Measurements from ENCODE around the gene MRPL28.
A peak's percentile ranks its signal among the peaks of the same experiment; 100 is the strongest.
"Not testable (repeated sequence)": the region's sequence is repeated elsewhere in the genome, so short reads cannot be mapped to it uniquely, and the experiment has no call there.

Gene MRPL28

DNA sequence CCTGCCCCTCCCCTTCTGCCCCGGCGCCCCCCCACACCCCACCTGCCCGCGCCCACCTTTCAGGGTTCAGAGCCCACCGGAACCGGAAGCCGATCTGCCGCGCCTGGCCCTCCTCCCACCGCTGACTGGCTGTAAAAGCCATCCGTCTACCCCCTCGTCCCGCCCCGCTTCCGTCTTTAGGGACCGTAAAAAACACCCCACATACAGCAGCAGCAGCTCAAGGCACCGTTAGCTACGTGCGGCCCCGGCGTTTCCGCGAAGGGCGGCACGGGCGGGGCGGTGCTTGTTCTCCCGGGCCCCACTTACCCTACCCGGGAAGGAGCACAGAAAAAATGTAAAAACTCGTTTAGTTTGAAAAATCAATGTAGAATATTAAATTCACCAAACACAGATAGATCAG is at the start of gene MRPL28:
Gene MRPL28 (minus strand): TSS at position 96 of the 400 bp plus-strand sequence. CDS start 320 bp downstream, outside the sequence.
- peak; percentile 89 for DNase-seq

DNA sequence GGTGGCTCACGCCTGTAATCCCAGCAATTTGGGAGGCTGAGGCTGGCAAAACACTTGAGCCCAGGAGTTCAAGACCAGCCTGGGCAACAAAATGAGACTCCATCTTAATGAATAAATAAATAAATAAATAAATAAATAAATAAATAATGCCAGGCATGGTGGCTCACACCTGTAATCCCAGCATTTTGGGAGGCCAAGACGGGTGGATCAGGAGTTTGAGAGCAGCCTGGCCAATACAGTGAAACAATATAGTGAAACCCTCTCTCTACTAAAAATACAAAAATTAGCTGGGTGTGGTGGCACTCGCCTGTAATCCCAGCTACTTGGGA is 44.8 kb upstream of the MRPL28 start:
- DNase-seq: not testable (repeated sequence)

DNA sequence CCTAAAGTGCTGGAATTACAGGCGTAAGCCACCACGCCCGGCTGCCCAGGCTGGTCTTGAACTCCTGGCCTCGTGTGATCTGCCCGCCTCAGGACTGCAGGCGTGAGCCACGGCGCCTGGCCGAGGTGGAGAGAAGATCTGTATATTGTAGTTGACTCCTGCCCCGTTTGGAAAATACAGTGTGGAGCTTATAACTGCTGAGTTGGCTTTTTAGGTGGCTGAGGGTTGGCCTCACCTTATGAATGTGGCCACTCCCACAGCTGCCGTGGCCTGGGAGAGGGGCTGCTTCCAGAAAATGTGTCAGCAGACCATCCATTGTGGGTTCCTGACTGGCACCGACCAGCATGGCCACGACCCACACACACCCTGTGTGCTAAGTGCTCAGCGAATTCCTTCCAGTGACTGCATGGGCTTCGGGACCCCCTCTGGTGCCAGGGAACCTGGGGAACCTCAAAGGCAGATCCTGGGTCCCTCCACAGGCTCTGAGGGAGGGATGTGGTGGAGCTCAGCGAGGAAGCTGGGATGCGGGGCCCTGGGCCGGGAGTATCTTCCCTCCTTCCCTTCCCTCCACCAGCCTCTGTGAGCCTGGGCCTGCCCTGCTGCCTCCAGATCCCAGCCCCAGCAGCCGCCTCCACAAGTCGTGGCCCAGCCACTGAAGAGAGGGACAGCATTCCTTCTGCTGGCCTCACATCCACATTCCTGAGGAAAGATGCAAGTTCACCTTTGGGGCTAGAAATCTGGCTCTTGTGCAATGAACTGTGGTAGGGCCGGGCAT is 44.2 kb upstream of the MRPL28 start:
- no peak for DNase-seq

DNA sequence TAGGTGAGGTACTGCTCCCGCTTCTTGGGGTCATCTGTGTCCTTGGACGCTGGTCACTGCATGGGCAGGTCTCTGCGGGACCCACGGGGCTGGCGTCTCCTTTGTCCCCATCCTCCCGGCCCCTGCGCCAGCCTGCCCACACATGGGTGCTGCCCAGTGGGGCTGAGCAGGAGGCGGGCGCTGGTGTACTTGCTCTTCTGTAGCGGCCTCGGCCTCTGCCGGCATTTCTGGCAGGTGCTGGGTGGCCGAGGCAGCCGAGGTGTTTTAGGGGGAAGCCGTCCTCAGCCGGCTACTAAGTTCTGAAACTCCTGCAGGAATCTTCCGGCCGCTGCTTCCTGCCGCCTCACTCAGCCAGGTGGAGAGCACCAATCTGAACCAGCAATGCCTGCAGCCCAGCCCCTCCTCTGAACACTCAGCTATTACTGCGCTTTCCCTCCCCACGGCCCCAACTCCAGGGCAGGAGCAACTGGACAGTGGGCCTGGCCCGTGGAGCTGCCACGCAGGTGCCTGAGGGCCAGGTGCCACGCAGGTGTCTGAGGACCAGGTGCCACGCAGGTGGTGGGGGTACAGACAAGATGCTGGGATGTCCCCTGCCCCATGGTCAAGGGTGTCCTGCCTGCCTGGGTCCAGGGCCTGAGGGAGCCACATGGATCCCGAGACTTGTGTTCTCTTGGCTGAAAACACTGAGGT is 41.4 kb upstream of the MRPL28 start:
- DNase-seq: no peak

DNA sequence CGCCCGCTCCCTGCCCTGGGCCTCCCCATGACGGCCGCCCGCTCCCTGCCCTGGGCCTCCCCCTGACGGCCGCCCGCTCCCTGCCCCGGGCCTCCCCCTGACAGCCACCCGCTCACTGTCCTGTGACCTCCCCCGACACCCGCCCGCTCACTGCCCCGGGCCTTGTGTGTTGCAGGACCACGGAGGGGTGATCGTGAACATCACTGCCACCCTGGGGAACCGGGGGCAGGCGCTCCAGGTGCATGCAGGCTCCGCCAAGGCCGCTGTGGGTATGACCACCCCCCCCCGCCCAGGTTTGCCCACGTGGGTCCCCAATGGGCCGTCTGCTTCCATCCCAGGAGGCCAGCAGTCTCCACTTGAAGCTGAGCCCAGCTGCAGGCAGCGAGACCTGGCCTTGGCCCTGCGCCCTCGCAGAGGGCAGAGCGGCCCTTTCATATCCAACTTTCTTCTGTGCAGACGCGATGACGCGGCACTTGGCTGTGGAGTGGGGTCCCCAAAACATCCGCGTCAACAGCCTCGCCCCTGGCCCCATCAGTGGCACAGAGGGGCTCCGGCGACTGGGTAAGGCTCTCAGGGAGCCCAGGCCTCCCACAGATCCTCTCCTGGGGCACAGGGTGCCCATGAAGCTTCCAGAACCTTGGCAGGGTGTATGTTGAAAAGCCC is 40.3 kb upstream of the MRPL28 start:
- no peak for DNase-seq

DNA sequence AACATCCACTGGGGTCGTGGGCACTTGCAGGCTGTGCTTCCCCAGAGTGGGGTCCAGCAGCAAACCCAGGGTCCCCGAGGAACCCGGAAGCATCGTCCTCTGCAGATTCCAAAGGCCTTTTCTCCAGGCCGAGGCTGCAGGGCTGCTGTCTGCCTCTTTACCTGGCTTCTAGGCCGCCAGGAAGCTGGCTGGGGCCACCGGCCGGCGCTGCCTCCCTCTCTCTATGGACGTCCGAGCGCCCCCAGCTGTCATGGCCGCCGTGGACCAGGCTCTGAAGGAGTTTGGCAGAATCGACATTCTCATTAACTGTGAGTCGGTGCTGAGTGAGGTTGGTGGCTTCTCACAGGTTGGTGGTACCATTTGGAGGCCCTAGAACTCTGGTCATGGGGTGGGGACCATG is 36.9 kb upstream of the MRPL28 start:
- DNase-seq: no peak

DNA sequence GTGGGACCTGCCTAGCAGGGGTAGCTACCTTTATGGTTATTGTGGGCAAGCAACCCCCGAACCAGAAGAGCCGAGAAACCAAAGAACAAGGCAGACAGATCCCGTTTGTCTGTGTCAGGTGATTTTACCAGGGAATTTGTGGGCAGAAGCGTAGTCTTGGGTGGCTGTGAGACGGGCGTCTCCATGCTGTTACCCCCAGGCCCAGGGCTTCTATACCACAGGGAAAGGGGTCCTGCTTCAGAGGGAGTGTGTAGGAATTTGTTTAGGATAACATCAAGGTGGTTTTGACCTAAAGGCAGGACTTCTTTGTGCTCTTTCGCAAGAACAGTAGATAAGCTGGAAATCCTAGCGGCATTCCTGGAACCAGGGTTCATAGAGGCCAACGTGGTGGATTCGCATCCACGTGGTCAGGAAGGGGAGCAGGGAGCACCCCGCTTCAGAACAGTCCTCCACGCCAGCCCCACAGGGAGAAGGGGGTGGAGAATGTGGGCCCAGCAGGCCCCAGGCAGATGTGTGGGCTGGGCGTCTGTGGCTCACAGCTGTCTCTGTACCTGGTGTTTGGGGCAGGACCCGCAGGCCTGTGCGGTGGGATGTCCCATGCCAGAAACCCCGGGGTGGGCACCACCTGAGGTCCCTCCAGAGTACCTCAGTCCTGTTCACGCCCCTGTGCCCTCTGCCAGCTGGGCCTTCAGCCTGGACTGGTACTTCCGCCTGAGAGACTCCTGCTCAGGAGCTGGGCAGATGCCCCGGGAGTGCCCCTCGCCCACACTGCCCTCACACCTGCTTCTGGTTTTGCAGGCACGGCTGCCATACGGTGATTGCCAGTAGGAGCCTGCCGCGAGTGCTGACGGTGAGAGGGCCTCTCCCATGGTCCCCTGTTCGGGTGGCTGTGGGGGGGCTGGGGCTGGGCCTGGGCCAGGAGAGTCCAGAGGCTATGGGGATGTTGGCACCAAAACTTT is 35.5 kb upstream of the MRPL28 start:
- no peak for DNase-seq

DNA sequence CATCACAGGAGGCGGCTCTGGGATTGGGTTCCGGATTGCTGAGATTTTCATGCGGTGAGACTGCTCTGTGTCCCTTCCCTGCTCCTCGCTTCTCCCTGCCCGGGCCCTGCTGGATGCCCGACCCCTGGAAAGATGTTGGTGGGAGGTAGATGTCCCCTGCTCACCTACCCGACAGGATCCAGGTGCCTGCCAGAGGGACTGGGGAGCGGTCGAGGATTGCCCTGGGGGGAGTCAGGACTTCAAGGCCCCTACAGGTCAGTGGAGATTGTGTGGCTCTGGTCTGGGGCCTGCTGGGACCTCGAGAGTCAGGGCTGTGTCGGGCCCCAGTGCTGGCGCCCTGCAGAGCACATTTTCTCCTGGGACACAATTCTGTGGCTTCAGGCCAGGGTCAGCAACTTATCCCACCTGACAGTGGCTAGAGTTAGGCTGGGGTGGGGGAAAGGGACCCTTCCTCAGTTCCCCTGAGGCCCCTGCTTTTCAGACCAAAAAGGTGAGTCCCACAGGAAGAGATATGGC is 34.7 kb upstream of the MRPL28 start:
- no peak for DNase-seq

DNA sequence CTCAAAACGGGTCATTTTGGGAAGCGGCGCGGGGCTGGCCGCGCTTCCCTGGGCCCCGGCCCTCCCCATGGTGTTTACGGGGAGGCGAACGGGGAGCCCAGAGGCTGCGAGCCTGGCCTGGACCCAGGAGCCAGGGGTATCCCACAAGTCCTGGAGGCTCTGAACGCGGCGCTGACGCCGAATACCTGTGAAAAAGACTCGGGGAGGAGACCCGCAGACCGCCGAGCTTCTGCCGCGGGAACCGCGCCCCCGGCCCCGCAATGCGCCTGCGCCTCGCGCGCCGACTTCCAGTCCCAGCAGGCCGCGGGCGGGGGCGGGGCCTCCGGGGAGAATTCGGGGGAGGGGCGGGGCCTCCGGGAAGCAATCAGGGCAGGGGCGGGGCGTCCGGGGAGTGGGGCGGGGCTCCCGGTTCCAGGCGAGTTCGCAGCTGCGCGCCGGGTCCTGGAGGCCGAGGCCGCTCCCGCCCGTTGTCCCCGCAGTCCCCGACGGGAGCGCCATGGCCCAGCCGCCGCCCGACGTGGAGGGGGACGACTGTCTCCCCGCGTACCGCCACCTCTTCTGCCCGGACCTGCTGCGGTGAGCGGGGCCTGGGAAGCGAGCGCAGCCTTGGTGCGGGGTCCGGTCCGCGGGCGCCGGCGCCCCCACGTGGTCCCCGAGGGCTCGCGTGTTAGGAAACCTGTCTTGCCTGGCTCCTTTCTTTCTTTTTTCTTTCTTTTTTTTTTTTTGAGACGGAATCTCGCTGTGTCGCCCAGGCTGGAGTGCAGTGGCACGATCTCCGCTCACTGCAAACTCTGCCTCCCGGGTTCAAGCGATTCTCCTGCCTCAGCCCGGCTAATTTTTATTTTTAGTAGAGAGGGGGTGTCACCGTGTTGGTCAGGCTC is 31.4 kb upstream of the MRPL28 start, which contains the start of gene DECR2:
Gene DECR2 (plus strand): TSS at position 418 of the 881 bp plus-strand sequence. CDS start 79 bp downstream, at position 497.
- DNase-seq: peak; percentile 87

DNA sequence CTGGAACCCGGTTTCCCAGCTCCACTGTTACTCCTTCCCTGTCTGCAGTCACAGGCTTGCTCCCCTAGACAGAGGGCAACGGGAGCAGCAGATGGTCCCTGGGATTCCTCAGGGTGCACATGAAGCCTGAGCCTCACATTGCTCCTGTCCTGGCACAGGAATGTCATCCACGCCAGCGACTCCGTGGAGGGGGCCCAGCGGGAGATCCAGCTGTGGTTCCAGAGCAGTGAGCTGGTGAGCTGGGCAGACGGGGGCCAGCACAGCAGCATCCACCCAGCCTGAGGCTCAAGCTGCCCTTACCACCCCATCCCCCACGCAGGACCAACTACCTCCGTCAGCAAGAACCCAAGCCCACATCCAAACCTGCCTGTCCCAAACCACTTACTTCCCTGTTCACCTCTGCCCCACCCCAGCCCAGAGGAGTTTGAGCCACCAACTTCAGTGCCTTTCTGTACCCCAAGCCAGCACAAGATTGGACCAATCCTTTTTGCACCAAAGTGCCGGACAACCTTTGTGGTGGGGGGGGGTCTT is 29.8 kb upstream of the MRPL28 start:
- no peak for DNase-seq

DNA sequence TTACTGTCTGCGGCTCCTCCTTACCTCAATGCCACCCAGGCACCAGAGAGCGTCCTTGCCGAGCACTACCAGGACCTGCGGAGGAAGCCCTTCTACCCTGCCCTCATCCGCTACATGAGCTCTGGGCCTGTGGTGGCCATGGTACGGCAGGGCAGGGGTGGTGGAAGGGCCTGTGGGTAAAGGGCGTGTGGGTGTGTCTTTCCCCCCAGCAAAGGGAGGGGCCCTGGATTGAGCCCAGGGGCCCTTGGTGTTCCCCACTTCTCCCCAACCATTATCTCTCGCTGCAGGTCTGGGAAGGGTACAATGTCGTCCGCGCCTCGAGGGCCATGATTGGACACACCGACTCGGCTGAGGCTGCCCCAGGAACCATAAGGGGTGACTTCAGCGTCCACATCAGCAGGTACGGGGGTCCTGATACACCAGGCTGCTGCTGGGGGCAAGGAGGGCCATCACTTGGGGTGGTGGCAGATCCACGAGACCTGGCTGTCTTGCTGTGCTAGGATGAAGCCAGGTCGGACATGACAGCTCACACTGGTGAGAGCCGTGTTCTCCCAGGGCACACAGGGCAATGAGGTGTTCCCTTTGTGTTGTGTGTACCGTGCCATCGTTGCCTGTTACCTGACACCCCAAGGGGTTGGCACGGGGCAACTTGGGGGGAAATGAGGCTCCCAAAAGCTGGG is 29.1 kb upstream of the MRPL28 start:
- DNase-seq: no peak

DNA sequence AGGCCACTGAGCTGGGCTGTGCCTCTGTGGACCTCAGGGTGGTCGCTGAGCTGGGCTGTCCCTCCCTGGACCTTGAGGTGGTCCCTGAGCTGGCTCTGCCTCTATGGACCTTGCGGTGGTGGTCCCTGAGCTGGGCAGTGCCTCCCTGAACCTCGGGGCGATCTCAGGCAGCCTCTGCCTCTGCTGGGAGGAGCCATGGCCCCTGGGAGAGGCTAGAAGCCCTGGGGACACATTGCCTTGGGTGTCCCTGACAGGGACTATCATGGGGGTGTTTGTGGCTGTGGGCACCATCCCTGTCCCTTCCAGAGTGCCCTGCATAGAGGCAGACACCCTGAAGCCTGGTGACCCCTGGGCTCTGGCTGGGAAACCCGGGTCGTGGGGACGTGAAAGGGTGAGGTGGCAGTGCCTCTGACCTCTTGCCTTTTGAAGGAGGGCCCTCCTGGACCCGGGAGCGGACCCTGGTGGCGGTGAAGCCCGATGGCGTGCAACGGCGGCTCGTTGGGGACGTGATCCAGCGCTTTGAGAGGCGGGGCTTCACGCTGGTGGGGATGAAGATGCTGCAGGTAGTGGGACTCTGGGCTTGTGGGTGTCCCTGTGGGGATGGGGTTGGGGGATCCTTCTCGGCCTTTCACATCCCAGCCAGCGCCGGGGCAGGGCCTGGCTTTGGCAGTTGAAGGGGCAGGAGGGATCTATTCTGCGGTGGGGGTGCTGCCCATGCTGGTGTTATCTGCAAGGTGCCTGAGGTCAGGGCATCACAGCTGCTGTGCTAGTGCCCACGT is 28.4 kb upstream of the MRPL28 start:
- no peak for DNase-seq

DNA sequence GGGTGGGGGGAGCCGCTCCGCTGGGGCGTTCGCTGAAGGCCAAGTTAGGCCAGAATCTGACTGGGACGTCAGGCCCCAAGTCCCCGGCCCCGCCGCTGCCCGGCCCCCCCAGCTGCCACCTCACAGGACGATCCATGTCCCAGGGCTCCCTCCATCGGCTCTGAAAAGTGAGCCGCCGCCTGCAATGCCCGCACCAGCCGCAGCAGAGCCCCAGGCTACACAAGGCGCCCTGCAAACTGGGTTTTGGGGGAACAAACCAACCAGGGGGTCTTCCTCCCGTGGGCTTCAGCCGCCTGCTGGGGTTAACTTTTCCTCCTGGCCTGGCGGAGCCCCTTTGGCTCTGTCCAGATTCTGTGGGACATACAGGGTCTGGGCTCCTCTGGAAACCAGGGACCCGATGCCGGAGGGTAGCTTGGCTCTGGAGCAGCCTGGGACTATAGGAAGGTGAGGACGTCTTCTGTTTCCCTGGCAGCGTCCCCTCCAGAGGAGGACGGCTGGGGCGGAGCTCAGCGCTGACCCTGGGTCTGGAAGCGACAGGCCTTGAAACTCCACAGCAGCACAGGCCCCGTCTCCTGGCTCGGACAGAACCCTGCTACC is 27.5 kb upstream of the MRPL28 start:
- DNase-seq: no peak

DNA sequence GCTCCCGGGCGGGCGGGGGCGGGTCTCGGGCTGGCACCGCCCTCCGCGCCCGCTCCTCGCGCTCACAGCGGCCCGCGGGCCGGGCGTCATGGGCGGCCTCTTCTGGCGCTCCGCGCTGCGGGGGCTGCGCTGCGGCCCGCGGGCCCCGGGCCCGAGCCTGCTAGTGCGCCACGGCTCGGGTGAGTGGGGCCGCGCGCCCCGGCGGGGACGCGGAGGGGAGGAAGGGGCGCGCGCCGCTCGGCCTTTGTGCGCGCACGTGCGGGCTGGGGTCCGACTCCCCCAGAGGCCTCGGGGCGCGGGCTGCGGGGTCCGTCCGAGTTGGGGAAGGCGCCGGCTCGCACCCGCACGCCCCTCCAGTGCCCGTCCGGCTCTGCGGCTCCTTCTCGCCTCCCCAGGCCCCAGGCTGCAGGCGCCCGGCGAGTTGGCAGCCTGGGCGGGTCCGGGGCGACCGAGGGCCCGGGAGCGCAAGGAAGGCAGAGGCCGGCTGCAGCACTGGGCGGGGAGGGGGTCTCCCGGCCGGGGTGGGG is 26.9 kb upstream of the MRPL28 start, which contains the start of gene NME4:
Gene NME4 (plus strand): TSS at position 65 of the 527 bp plus-strand sequence. CDS start 24 bp downstream, at position 89.
- no peak for DNase-seq

DNA sequence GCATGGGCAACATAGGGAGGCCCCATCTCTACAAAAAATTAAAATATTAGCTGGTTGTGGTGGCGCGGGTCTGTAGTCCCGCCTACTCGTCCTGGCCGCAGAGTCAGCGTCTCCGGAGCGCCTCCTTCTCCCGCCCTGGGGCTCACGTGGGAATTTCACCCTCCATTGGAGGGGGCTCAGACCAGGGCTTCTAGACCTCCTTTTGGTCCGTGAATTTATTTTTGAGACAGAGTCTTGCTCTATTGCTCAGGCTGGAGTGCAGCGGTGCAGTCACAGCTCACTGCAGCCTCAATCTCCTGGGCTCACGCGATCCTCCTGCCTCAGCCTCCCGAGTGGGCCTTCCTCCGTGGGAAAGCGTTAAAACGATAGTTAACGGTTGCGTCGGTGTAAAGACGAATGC is 26.3 kb upstream of the MRPL28 start:
- DNase-seq: no peak

DNA sequence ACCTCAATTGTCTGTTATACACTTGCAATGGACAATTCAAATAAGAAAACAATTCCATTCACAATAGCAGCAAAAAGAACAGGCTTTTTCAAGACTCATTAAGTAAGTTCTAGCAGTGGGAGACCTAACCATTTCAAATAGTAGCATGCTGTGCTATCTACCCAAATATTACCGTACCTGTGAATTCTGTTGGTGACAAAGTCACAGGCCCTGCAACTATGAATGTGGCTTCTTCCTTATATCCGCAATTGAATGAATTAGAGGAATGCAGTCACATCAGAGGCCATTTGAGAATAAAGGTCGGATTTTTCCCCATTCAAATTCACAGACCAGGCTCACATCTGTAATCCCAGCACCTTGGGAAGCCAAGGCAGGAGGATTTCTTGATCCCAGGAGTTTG is 25.9 kb upstream of the MRPL28 start:
- DNase-seq: no peak

DNA sequence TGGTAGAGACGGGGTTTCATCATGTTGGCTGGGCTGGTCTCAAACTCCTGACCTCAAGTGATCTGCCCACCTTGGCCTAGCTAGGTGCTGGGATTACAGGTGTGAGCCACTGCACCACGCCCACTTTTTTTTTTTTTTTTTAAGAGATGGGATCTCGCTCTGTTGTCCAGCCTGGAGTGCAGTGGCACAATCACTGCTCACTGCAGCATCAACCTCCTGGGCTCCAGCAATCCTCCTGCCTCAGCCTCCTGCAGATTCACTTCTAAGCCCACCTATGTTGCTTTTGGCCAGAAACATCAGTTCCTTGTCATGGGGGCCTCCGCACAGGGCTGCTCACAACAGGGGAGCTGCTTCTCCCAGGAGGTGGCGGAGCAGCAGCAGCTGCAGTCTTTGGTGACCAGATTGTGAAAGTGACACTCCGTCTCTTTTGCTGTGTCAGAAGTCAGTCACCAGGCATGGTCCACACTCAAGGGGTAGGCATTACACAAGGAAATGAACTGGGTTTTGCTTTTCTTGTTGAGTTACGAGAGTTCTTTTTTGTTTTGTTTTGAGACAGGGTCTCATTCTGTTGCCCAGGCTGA is 22.2 kb upstream of the MRPL28 start:
- DNase-seq: no peak

DNA sequence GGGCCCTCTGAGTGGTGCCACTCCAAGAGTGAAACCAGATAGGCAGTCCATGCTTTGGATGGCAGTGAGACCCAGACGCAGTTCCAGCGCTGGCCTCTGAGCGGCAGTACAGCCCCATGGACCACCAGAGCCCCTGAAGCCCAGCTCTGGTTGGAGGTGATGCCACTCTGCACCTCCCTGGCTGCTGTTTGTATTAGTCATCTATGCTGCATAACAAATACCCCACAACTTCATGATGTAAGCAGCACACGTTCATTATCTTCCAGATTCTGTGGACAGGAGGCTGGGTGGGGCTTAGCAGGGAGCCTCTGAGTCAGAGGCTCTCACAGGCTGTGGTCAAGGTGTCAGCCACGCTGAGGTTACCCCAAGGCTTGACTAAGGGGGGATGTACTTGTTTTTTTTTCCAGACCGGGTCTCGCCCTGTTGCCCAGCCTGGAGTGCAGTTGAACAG is 21.6 kb upstream of the MRPL28 start:
- peak; percentile 43 for DNase-seq
